Esophagus squamous epithelium (tissue), 5 donors: ENCODE results near the gene DNMT3B. TPM values are rescaled to one million over a fixed set of nuclear protein-coding genes. Genes with fewer than 3 reads are reported as not detected.

ENCODE experiments used
- DNase-seq: peaks from one replicate; lab custom pipeline; 2025; lab: John Stamatoyannopoulos, UW
- H3K27ac ChIP-seq, 4 donors: fragments of 200-600 bp; sonication (generic); one replicate each; pipeline ENCODE4 v1.5.1; 2016 to 2019; ENCODE audit warnings: mild to moderate bottlenecking in 1 of 4
- H3K27me3 ChIP-seq, 4 donors: fragments of 200-600 bp; sonication (generic); 1 replicate in 3 of 4; 2 replicates in 1 of 4; pipeline versions ENCODE4 v1.5.1 to v1.6.0; 2017 to 2021; ENCODE audit warnings: antibody characterized with exemption in 1 of 4
- H3K36me3 ChIP-seq, 3 donors: fragments of 200-600 bp; sonication (generic); one replicate each; pipeline ENCODE4 v1.5.1; 2016 to 2019
- H3K4me1 ChIP-seq, 3 donors: fragments of 200-600 bp; sonication (generic); one replicate each; pipeline ENCODE4 v1.5.1; 2017 to 2019
- H3K4me3 ChIP-seq, 4 donors: fragments of 200-600 bp; sonication (generic); 1 replicate in 3 of 4; 2 replicates in 1 of 4; pipeline ENCODE4 v1.5.1; 2016 to 2019; ENCODE audit warnings: mild to moderate bottlenecking in 2 of 4, moderate library complexity in 1 of 4
- H3K9me3 ChIP-seq, 3 donors: fragments of 200-600 bp; sonication (generic); one replicate each; pipeline ENCODE4 v1.5.1; 2016 to 2019
- CTCF ChIP-seq, 6 experiments: fragments of 450-650 bp in 4 of 6; fragments of 200-600 bp in 2 of 6; sonication (generic) in 2 of 6; IDR thresholded peaks; one replicate each; pipeline ENCODE4 v1.5.1; 2016 to 2019; ENCODE audit warnings: antibody characterized with exemption in 6 of 6, mild to moderate bottlenecking in 4 of 6, moderate library complexity in 4 of 6
- POLR2A ChIP-seq, 4 donors: fragments of 450-650 bp; IDR thresholded peaks; one replicate each; pipeline ENCODE4 v1.6.1; 2017; ENCODE audit warnings: antibody characterized with exemption in 4 of 4, mild to moderate bottlenecking in 4 of 4, moderate library complexity in 3 of 4
- WGBS, 2 donors: methylation state at CpG; one replicate each; pipeline ENCODE4 v1.1.5; 2018; 5-methylcytosine and 5-hydroxymethylcytosine counted together
- intact Hi-C: fragments of 100-400 bp; cut with DNase I; formaldehyde crosslinking; loops from one replicate; pipeline ENCODE4 v1.15.0; 2022
- total RNA-seq, 4 donors: library from RNA; depleted of rRNA; stranded (reverse); fragments of >200 nt; gene quantifications; one replicate each; pipeline ENCODE4 v1.1.0, GENCODE V29; 2016
- donor health status: DM: yes; HTN: yes; CAD: no.

DNMT3B gene
- total RNA-seq, 4 donors from 2014 or later: 0.44 to 2.2 (median 0.72) TPM

GRCh38 chr20:32773855-32774254 lies 11.7 kb downstream of the DNMT3B start:
- H3K9me3 ChIP-seq: no peaks in the 10 kb centered on the region
- no peak overlapping the region for H3K27ac ChIP-seq
- TF ChIP-seq POLR2A (IDR thresholded peaks at IDR 0.05): no peak
- intact Hi-C loops: no loop called here
- H3K4me3 ChIP-seq: no peak overlapping the region
- no peaks in the 10 kb centered on the region for H3K27me3 ChIP-seq
- no peaks in the 10 kb centered on the region for H3K36me3 ChIP-seq
- 86 to 91% methylated on average over 6 to 8 of the region's 8 CpGs for WGBS, 2 donors
- peaks cover 0 to 22% (median 0%) of the 10 kb centered on the region in 3 donors for H3K4me1 ChIP-seq
- DNase-seq: no peak

- Histone ChIP-seq H3K27me3 (no peaks in the 10 kb centered on the region), H3K4me3 (no peak overlapping the region), H3K36me3 (no peaks in the 10 kb centered on the region), H3K9me3 (no peaks in the 10 kb centered on the region), H3K4me1 (peaks cover 0 to 22% (median 0%) of the 10 kb centered on the region in 3 donors), H3K27ac (no peak overlapping the region)
- TF ChIP-seq CTCF (IDR thresholded peaks at IDR 0.05) (no peak), POLR2A (IDR thresholded peaks at IDR 0.05) (no peak)
- WGBS, 2 donors: 36 to 70% methylated on average over 6 to 9 of the region's 10 CpGs
- DNase-seq: no peak
- intact Hi-C loops: no loop called here
These were observed 13.3 kb downstream of the DNMT3B start for GRCh38 chr20:32775336-32775991.

GRCh38 chr20:32777177-32777956 lies 15.2 kb downstream of the DNMT3B start:
- Histone ChIP-seq H3K4me3 (no peak overlapping the region), H3K27ac (no peak overlapping the region), H3K9me3 (no peaks in the 10 kb centered on the region), H3K36me3 (no peaks in the 10 kb centered on the region), H3K4me1 (peaks cover 0 to 22% (median 0%) of the 10 kb centered on the region in 3 donors), H3K27me3 (no peaks in the 10 kb centered on the region)
- TF ChIP-seq CTCF (IDR thresholded peaks at IDR 0.05) (no peak), POLR2A (IDR thresholded peaks at IDR 0.05) (no peak)
- no peak for DNase-seq
- intact Hi-C loops: loop anchor here (2.0 kb wide), 1 partner anchor 103 kb away; no protein-coding TSS in a partner anchor
- 74 to 88% methylated on average over 5 to 8 of the region's 8 CpGs for WGBS, 2 donors

GRCh38 chr20:32779500-32780211 lies 17.5 kb downstream of the DNMT3B start:
- WGBS, 2 donors: 91 to 93% methylated on average over 7 of the region's 10 CpGs
- no peak overlapping the region for H3K27ac ChIP-seq
- H3K9me3 ChIP-seq: no peaks in the 10 kb centered on the region
- peaks cover 0 to 2% (median 0%) of the 10 kb centered on the region in 3 donors for H3K36me3 ChIP-seq
- DNase-seq: no peak
- TF ChIP-seq POLR2A (IDR thresholded peaks at IDR 0.05) (no peak), CTCF (IDR thresholded peaks at IDR 0.05) (no peak)
- no peaks in the 10 kb centered on the region for H3K27me3 ChIP-seq
- intact Hi-C loops: no loop called here
- peaks cover 0 to 22% (median 0%) of the 10 kb centered on the region in 3 donors for H3K4me1 ChIP-seq
- no peak overlapping the region for H3K4me3 ChIP-seq

- WGBS, 2 donors: 88 to 94% methylated on average over 5 to 9 of the region's 16 CpGs
- no peak overlapping the region for H3K4me3 ChIP-seq
- TF ChIP-seq CTCF (IDR thresholded peaks at IDR 0.05): no peak
- TF ChIP-seq POLR2A (IDR thresholded peaks at IDR 0.05): no peak
- peaks cover 0 to 8% (median 0%) of the 10 kb centered on the region in 3 donors for H3K36me3 ChIP-seq
- no peak overlapping the region for H3K27ac ChIP-seq
- peaks cover 0 to 21% (median 0%) of the 10 kb centered on the region in 3 donors for H3K4me1 ChIP-seq
- intact Hi-C loops: no loop called here
- H3K27me3 ChIP-seq: no peaks in the 10 kb centered on the region
- H3K9me3 ChIP-seq: no peaks in the 10 kb centered on the region
- no peak for DNase-seq
These were observed 18.1 kb downstream of the DNMT3B start for GRCh38 chr20:32780278-32780677.
